Endodermal cell (in vitro differentiated cells): ENCODE data around the gene KCNK7. TPM values are rescaled to one million over a fixed set of nuclear protein-coding genes. Genes with fewer than 3 reads are reported as not detected.
"Not testable (repeated sequence)": the region's sequence is repeated elsewhere in the genome, so short reads cannot be mapped to it uniquely, and the experiment has no call there.

Experiments used
- DNase-seq: peaks from one replicate; pipeline ENCODE4 v3.0.0-alpha.2; 2017
- H3K27ac ChIP-seq: 2 replicates; pipeline ENCODE4 v1.5.1; 2013; ENCODE audit warnings: mild to moderate bottlenecking, low read depth, low read length, moderate library complexity
- H3K27me3 ChIP-seq: 2 replicates; pipeline ENCODE4 v1.6.1; 2013; ENCODE audit warnings: mild to moderate bottlenecking, low read length, moderate library complexity; ENCODE audit not compliant: insufficient read depth, control insufficient read depth, poor library complexity, severe bottlenecking
- H3K36me3 ChIP-seq: 2 replicates; pipeline ENCODE4 v1.7.0; 2013; ENCODE audit warnings: mild to moderate bottlenecking, low read length, moderate library complexity; ENCODE audit not compliant: control insufficient read depth, insufficient read depth
- H3K4me1 ChIP-seq: one replicate; pipeline ENCODE4 v1.7.0; 2013; ENCODE audit warnings: low read length; ENCODE audit not compliant: control insufficient read depth, insufficient read depth
- H3K4me3 ChIP-seq: 2 replicates; pipeline ENCODE4 v1.5.1; 2013; ENCODE audit warnings: mild to moderate bottlenecking, low read length, moderate library complexity
- H3K9ac ChIP-seq: 2 replicates; pipeline ENCODE4 v1.6.1; 2013; ENCODE audit warnings: mild to moderate bottlenecking, low read length, moderate library complexity; ENCODE audit not compliant: poor library complexity, severe bottlenecking; ENCODE audit errors: extremely low read depth
- H3K9me3 ChIP-seq: 2 replicates; pipeline ENCODE4 v1.6.1; 2013; ENCODE audit warnings: mild to moderate bottlenecking, low read length, moderate library complexity; ENCODE audit not compliant: control insufficient read depth
- H3K27ac Mint-ChIP-seq: 2 replicates; pipeline ENCODE4 v1.8.0; 2020; ENCODE audit warnings: mixed read lengths
- H3K27me3 Mint-ChIP-seq: 2 replicates; pipeline ENCODE4 v1.8.0; 2021; ENCODE audit warnings: mild to moderate bottlenecking, mixed read lengths; ENCODE audit not compliant: insufficient read depth
- H3K36me3 Mint-ChIP-seq: 2 replicates; pipeline ENCODE4 v1.8.0; 2020; ENCODE audit warnings: low read depth, mixed read lengths
- H3K4me1 Mint-ChIP-seq: 2 replicates; pipeline ENCODE4 v1.8.0; 2020; ENCODE audit warnings: mixed read lengths
- H3K4me3 Mint-ChIP-seq: 2 replicates; pipeline ENCODE4 v1.8.0; 2020; ENCODE audit warnings: mild to moderate bottlenecking, moderate library complexity, mixed read lengths
- H3K9me3 Mint-ChIP-seq: 2 replicates; pipeline ENCODE4 v1.8.0; 2020; ENCODE audit warnings: mild to moderate bottlenecking, mixed read lengths
- WGBS, 2 experiments: methylation state at CpG; one replicate each; pipeline versions ENCODE4 v1.1.5 to v1.1.7; 2013; ENCODE audit warnings: missing lambda C conversion rate in 2 of 2, mixed read lengths in 1 of 2; ENCODE audit not compliant: insufficient coverage in 1 of 2, insufficient read length in 1 of 2; 5-methylcytosine and 5-hydroxymethylcytosine counted together
- total RNA-seq, 2 donors: library from RNA; stranded (reverse); fragmentation: NEBNext Ultra II Directional in 1 of 2; extraction: Animal tissue kit (Norgen Biotek cat#: 25700) in 1 of 2; gene quantifications; 2 replicates in 1 of 2; 3 replicates in 1 of 2; pipeline ENCODE4 v1.2.1, GENCODE V29; 2021
- TF ChIP-seq, protein P1 (sequence below): fragments of 200-600 bp; sonication (generic); conservative IDR thresholded peaks from 2 replicates; pipeline ENCODE4 v1.5.0; 2021; ENCODE audit warnings: antibody characterized with exemption, mild to moderate bottlenecking

The KCNK7 gene
- total RNA-seq, 2 donors from 2014 or later = 1.2 TPM; not detected in 1

DNA sequence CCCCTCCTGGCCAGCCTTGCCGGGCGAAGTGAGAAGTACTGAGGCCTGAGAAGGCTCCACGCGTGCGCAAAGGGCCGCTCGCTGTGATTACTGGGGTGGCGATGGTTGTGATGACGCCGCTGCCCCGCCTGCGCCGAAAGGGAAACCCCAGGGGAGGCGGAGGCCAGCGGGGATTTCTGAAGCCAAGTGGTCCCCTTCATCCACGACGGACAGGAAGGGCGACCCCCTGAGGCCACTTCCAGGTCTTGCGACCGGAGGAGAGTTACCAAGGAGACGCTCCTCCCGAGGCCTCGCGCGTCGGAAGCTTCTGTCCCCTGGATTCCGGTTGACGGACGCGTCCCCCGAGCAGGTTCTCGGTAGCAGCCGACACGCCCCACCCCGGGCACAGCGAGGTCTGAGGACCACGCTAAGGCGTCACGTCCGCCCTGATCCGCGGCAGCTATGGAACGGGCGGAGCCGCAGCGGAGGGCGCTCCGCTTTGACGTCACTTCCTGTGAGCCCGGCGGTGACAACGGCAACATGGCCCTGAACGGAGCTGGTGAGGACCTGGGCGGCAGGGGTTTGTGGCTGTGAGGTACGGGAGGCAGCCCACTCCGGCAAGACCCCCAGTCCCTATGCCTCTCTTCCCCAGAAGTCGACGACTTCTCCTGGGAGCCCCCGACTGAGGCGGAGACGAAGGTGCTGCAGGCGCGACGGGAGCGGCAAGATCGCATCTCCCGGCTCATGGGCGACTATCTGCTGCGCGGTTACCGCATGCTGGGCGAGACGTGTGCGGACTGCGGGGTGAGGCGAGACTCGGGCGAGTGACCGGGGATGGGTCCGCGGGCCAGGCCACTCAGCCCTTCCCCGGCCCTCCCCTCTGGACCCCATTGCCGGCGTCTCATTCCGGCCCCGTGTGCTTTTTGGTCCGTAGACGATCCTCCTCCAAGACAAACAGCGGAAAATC is 25.4 kb downstream of the KCNK7 start, which contains the start of gene ZNRD2:
TSS of gene ZNRD2 (plus strand) at position 505 of the 946 bp plus-strand sequence. CDS start at position 520, 15 bp downstream.
- H3K27me3 ChIP-seq = peaks cover 7% of the 10 kb centered on the region
- TF ChIP-seq, protein P1, sequence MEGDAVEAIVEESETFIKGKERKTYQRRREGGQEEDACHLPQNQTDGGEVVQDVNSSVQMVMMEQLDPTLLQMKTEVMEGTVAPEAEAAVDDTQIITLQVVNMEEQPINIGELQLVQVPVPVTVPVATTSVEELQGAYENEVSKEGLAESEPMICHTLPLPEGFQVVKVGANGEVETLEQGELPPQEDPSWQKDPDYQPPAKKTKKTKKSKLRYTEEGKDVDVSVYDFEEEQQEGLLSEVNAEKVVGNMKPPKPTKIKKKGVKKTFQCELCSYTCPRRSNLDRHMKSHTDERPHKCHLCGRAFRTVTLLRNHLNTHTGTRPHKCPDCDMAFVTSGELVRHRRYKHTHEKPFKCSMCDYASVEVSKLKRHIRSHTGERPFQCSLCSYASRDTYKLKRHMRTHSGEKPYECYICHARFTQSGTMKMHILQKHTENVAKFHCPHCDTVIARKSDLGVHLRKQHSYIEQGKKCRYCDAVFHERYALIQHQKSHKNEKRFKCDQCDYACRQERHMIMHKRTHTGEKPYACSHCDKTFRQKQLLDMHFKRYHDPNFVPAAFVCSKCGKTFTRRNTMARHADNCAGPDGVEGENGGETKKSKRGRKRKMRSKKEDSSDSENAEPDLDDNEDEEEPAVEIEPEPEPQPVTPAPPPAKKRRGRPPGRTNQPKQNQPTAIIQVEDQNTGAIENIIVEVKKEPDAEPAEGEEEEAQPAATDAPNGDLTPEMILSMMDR = peak; percentile 83
- peak; percentile 99 for DNase-seq
- peak within 1 kb of the TSS; percentile 97 for H3K4me3 Mint-ChIP-seq
- H3K4me1 ChIP-seq = peaks cover 10% of the 10 kb centered on the region
- H3K27ac ChIP-seq = peak within 1 kb of the TSS; percentile 52
- H3K4me3 ChIP-seq = peak within 1 kb of the TSS; percentile 88
- H3K9me3 ChIP-seq = no peaks in the 10 kb centered on the region
- H3K36me3 Mint-ChIP-seq = peaks cover 11% of the 10 kb centered on the region
- H3K4me1 Mint-ChIP-seq = peaks cover 33% of the 10 kb centered on the region
- H3K27ac Mint-ChIP-seq = peak within 1 kb of the TSS; percentile 98
- peak within 1 kb of the TSS; percentile 62 for H3K9ac ChIP-seq
- no peaks in the 10 kb centered on the region for H3K9me3 Mint-ChIP-seq
- no peaks in the 10 kb centered on the region for H3K36me3 ChIP-seq
- WGBS, 2 experiments = 0% methylated on average over 42 to 89 of the region's 89 CpGs
- peaks cover 9% of the 10 kb centered on the region for H3K27me3 Mint-ChIP-seq

DNA sequence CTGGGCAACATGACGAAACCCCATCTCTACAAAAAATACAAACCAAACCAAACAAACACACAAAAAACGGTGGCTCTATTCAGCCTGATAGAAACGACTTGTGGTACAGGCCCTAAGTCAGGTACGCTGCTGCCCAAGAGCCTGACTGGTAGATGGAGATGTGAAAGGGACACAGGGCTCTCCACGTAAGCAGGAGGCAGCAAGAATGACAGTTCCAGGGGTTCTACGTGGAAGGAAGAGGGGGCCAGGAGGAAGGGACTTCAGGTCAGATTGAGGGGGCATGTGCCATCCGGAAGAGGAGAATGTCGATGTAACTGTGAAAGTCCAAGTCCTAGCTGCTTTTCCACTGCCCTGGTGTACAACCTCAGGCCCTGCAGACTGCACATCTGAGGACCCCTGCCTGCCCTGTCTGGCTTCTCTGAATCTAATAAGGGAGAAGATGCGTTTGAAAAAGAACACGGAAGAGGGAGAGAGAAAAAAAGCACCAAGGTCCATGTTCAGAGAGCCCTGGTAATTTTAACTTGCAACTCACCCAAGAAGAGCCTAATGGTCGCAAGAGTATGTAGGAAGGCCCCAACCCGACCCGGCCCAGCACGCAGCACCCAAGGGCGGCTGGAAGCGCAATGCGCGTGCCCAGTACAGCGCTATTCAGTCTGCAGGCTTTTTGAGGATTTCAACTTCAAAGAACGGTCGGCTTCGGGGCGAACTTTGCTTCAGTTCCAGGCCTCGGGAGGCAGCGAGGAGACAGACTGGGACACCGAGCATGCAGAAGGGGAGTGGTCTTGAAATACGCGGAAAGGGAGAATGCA is 26.2 kb downstream of the KCNK7 start:
- Mint-ChIP-seq H3K4me3 (peak overlapping the region; percentile 97), H3K9me3 (no peaks in the 10 kb centered on the region), H3K27me3 (peaks cover 1% of the 10 kb centered on the region), H3K4me1 (peaks cover 26% of the 10 kb centered on the region), H3K36me3 (peaks cover 11% of the 10 kb centered on the region), H3K27ac (peak overlapping the region; percentile 98)
- Histone ChIP-seq H3K27me3 (no peaks in the 10 kb centered on the region), H3K4me1 (peaks cover 7% of the 10 kb centered on the region), H3K9me3 (no peaks in the 10 kb centered on the region), H3K4me3 (peak overlapping the region; percentile 88), H3K27ac (peak overlapping the region; percentile 52), H3K9ac (peak overlapping the region; percentile 51), H3K36me3 (no peaks in the 10 kb centered on the region)
- DNase-seq = no peak
- 16 to 21% methylated on average over 18 to 28 of the region's 28 CpGs for WGBS, 2 experiments
- TF ChIP-seq, protein P1 = no peak

DNA sequence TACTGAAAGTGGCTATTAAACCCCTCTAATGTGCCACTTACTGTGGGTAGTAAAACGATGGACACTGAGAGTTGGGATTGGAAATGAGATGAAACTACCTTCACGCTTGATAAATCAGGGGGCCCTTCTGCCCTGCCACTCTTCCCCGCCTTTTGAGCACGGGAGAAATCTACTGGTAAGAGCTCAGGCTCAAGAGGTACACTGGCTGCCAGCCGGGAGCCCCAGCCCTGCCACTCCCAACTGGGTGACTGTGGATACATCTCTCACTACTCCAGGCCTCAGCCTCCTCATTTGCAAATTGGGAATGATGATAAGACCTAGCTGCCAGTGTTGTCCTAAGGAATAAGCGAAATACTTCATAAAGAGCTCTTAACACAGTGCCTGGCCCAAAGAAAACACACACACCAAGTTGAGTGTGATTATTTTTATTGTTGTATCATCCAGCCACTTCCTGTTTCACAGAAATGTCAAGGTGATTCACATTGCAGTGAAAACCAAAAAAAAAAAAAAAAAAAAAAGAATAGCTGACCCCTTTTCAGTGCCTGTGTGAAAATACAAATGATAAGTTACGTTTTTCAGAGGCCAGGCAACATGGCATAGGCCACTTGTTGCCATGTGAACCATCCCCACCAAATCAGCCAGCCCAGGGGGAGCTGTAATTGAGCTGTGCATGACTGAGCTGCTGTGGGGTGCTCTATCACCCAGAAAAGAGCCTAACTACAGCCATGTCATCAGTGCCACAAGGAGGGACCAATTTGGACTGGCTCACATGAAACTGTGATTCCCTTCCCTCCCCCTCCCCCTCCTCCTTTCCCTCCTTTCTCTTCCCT is 29.8 kb downstream of the KCNK7 start:
- Mint-ChIP-seq H3K27ac (no peak overlapping the region), H3K4me3 (no peak overlapping the region), H3K27me3 (peaks cover 11% of the 10 kb centered on the region), H3K36me3 (peaks cover 7% of the 10 kb centered on the region), H3K4me1 (peaks cover 14% of the 10 kb centered on the region), H3K9me3 (no peaks in the 10 kb centered on the region)
- H3K4me3 ChIP-seq = no peak overlapping the region
- no peaks in the 10 kb centered on the region for H3K9me3 ChIP-seq
- no peak overlapping the region for H3K9ac ChIP-seq
- peaks cover 4% of the 10 kb centered on the region for H3K4me1 ChIP-seq
- H3K27ac ChIP-seq = no peak overlapping the region
- H3K27me3 ChIP-seq = no peaks in the 10 kb centered on the region
- no peak for DNase-seq
- 92 to 100% methylated on average over 5 to 7 of the region's 7 CpGs for WGBS, 2 experiments
- H3K36me3 ChIP-seq = no peaks in the 10 kb centered on the region
- TF ChIP-seq, protein P1 = no peak

DNA sequence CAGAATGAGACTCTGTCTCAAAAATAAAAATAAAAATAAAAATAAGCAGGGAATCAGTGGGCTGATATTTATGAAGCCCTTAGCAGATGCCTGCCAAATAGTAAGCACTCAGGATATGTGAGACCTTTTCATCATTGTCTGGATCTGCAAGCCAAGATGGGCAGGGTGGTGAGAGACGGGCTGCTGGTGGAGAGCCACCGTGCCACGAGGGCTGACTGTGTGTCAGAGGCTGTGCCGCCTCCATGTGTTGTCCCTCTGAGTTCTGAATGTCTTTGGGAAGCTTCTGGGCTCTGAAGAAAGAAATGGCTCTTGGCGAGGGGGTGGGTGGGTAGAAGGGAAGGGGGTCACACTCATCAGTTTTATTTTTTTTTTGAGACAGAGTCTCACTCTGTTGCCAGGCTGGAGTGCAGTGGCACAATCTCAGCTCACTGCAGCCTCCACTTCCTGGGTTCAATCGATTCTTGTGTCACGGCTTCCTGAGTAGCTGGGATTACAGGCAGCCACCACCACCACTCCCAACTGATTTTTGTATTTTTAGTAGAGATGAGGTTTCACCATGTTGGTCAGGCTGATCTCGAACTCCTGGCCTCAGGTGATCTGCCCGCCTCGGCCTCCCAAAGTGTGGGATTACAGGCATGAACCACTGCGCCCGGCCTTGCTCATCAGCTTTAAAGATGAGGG is 30.6 kb downstream of the KCNK7 start:
- not testable (repeated sequence) for DNase-seq, H3K9ac ChIP-seq, H3K36me3 Mint-ChIP-seq, H3K36me3 ChIP-seq, H3K27ac ChIP-seq, H3K4me3 Mint-ChIP-seq, H3K4me3 ChIP-seq, H3K4me1 ChIP-seq, H3K9me3 ChIP-seq, H3K27ac Mint-ChIP-seq, H3K27me3 ChIP-seq, H3K9me3 Mint-ChIP-seq
- WGBS, 2 experiments = 95 to 96% methylated on average over 4 to 12 of the region's 12 CpGs
- Mint-ChIP-seq H3K4me1 (peaks cover 19% of the 10 kb centered on the region), H3K27me3 (peaks cover 18% of the 10 kb centered on the region)
